ENCODE measurements around the gene MED9. TPM values are rescaled to one million over a fixed set of nuclear protein-coding genes. Genes with fewer than 3 reads are reported as not detected.

Gene MED9
- total RNA-seq, 4 donors from 2014 or later: 3.2 to 17.4 (median 13.4) TPM

- no peaks in the 10 kb centered on the region for H3K27me3 ChIP-seq
- DNase-seq: no peak
- intact Hi-C loops (cut with DNase I; ENCODE audit: low total_unique reads): no loop called here
Measured at GRCh38 chr17:17538417-17539391, 61.9 kb downstream of the MED9 start.

DNA sequence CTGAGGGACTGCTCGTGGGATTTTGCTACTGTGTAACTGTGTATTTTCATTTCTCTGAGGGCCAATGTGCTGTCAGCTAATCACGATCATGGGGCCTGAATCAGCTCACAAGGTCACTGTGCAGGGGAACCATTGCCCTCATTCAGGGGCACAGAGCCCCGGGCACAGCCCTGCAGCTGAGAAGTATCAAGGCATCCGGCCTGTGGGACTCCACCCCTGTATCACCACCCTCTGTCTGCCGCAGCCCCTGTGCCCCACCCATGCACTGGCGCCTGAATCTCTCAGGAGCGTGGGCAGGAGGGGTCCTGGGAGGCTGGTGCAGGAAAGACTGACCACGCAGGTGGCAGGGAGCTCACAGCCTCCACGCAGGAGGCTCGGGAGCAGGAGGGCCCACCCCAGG, 62.8 kb downstream of the MED9 start:
- Histone ChIP-seq H3K4me1 (no peaks in the 10 kb centered on the region), H3K27ac (peak overlapping the region; percentile 42 to 60), H3K4me3 (no peak overlapping the region), H3K9me3 (no peaks in the 10 kb centered on the region), H3K36me3 (no peaks in the 10 kb centered on the region), H3K27me3 (no peaks in the 10 kb centered on the region)
- no peak for DNase-seq
- TF ChIP-seq CTCF (IDR thresholded peaks at IDR 0.05): no peak
- TF ChIP-seq POLR2A (IDR thresholded peaks at IDR 0.05): no peak
- intact Hi-C loops (cut with DNase I; ENCODE audit: low total_unique reads): no loop called here

More at GRCh38 chr17:17538417-17539391, 61.9 kb downstream of the MED9 start:
- Histone ChIP-seq H3K4me1 (no peaks in the 10 kb centered on the region), H3K9me3 (no peaks in the 10 kb centered on the region), H3K27ac (peak overlapping the region; percentile 42 to 60), H3K4me3 (no peak overlapping the region), H3K36me3 (no peaks in the 10 kb centered on the region)
- no peak for TF ChIP-seq POLR2A (IDR thresholded peaks at IDR 0.05)
- no peak for TF ChIP-seq CTCF (IDR thresholded peaks at IDR 0.05)

- H3K4me3 ChIP-seq: no peak overlapping the region
- intact Hi-C loops (cut with DNase I; ENCODE audit: low total_unique reads): no loop called here
- H3K27me3 ChIP-seq: no peaks in the 10 kb centered on the region
- no peak for DNase-seq
- no peaks in the 10 kb centered on the region for H3K9me3 ChIP-seq
- peak overlapping the region; percentile 42 to 60 for H3K27ac ChIP-seq
- H3K36me3 ChIP-seq: no peaks in the 10 kb centered on the region
- TF ChIP-seq CTCF (IDR thresholded peaks at IDR 0.05) (no peak), POLR2A (IDR thresholded peaks at IDR 0.05) (no peak)
- H3K4me1 ChIP-seq: no peaks in the 10 kb centered on the region
Measured at GRCh38 chr17:17540278-17540906, 63.6 kb downstream of the MED9 start.

DNA sequence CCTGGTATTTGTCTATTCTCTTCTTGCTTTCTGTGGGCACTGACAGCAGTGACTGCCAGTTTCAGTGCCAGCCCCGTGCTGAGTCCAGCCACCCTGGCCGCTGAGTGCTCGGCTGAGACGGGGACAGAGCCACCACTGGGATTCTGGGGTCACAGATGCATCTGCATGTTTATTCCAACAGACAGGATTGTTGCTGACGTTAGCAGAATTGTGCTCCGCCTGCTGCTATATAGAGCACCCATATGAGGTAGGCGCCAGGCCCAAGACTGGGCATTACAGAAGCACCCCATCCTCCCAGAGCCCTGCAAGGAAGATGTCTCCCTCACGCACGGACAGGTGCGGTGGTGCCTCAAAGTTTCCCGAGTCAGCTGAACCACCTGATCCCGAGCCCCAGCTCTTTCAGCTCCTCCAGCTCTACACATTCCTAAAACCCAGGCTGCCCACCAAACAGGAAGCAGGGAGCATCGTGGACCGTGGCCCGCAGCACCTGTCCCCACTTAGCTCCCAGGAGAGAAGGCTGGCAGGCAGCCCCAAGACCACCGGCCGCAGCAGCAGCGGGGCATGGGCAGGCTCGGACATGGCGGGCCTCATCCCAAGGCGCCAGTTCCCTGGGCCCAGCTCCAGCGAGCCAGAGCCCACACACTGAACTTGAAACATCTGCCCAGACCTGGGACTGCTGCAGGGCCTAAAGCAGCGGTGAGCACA, 64.3 kb downstream of the MED9 start:
- DNase-seq: no peak

More for the DNA sequence above, 64.3 kb downstream of the MED9 start:
- peaks cover 0 to 4% of the 10 kb centered on the region in 2 donors for H3K4me1 ChIP-seq
- intact Hi-C loops (cut with DNase I; ENCODE audit: low total_unique reads): no loop called here
- TF ChIP-seq POLR2A (IDR thresholded peaks at IDR 0.05): no peak
- TF ChIP-seq CTCF (IDR thresholded peaks at IDR 0.05): no peak
- H3K4me3 ChIP-seq: no peak overlapping the region
- no peaks in the 10 kb centered on the region for H3K36me3 ChIP-seq
- no peaks in the 10 kb centered on the region for H3K27me3 ChIP-seq
- H3K27ac ChIP-seq: no peak overlapping the region
- H3K9me3 ChIP-seq: no peaks in the 10 kb centered on the region
